Lung (tissue), 12 donors: ENCODE data around the gene ZSCAN10. TPM values are rescaled to one million over a fixed set of nuclear protein-coding genes. Genes with fewer than 3 reads are reported as not detected.

Experiments used
- ATAC-seq: fragments of 200-7000 bp; cut with Tn5 transposase; one replicate; pipeline ENCODE4 v1.9.1; 2020; ENCODE audit warnings: moderate number of reproducible peaks; ENCODE audit not compliant: insufficient read depth, low FRiP score
- DNase-seq, 3 donors: peaks; one replicate each; pipeline ENCODE4 v3.0.0-alpha.2; 2013 to 2017
- H3K27ac ChIP-seq, 2 donors: one replicate each; pipeline ENCODE4 v1.5.1; 2013; ENCODE audit warnings: mild to moderate bottlenecking in 2 of 2, moderate library complexity in 2 of 2, control low read depth in 1 of 2, inconsistent platforms in 1 of 2, low read depth in 1 of 2, low read length in 1 of 2
- H3K27me3 ChIP-seq, 3 donors: one replicate each; pipeline ENCODE4 v1.5.1; 2013; ENCODE audit warnings: low read length in 2 of 3; ENCODE audit not compliant: control insufficient read depth in 3 of 3, insufficient read depth in 3 of 3
- H3K36me3 ChIP-seq, 4 donors: one replicate each; pipeline ENCODE4 v1.5.1; 2013; ENCODE audit warnings: low read length in 4 of 4, mild to moderate bottlenecking in 1 of 4, moderate library complexity in 1 of 4; ENCODE audit not compliant: control insufficient read depth in 4 of 4, insufficient read depth in 4 of 4
- H3K4me1 ChIP-seq, 5 donors: one replicate each; pipeline ENCODE4 v1.5.1; 2013; ENCODE audit warnings: low read length in 5 of 5, mild to moderate bottlenecking in 2 of 5, moderate library complexity in 1 of 5; ENCODE audit not compliant: control insufficient read depth in 5 of 5, insufficient read depth in 5 of 5
- H3K4me3 ChIP-seq: one replicate; pipeline ENCODE4 v1.5.1; 2013; ENCODE audit warnings: mild to moderate bottlenecking, control low read depth, moderate library complexity
- H3K9ac ChIP-seq, 2 donors: one replicate each; pipeline ENCODE4 v1.5.1; 2013; ENCODE audit warnings: low read length in 2 of 2, control low read depth in 1 of 2; ENCODE audit not compliant: insufficient read depth in 1 of 2
- H3K9me3 ChIP-seq, 4 donors: one replicate each; pipeline ENCODE4 v1.5.1; 2013; ENCODE audit warnings: low read length in 3 of 4, mild to moderate bottlenecking in 1 of 4, moderate library complexity in 1 of 4; ENCODE audit not compliant: control insufficient read depth in 4 of 4, insufficient read depth in 3 of 4
- CTCF ChIP-seq: IDR thresholded peaks from 2 replicates; pipeline ENCODE4 v1.5.1; 2012; ENCODE audit warnings: mild to moderate bottlenecking; ENCODE audit errors: control extremely low read depth, extremely low read depth
- WGBS, 2 donors: extraction: QIAGEN DNeasy Blood & Tissue Kit; methylation state at CpG; one replicate each; pipeline ENCODE4 v1.1.7; 2013; 5-methylcytosine and 5-hydroxymethylcytosine counted together
- polyA plus RNA-seq, 2 donors: library from polyadenylated mRNA; stranded (reverse); fragments of 200-250 nt; gene quantifications; one replicate each; pipeline ENCODE4 v1.2.1, GENCODE V29; 2013
- total RNA-seq, 2 donors: library from RNA; depleted of rRNA in 1 of 2; stranded (reverse); fragments of >200 nt in 1 of 2; gene quantifications; one replicate each; pipeline ENCODE4 v1.2.1, GENCODE V29; 2014 to 2021
- donor health status: control.
- donor health status: control.
- donor health status: Bipolar disorder and iron deficiency.
- donor health status: healthy.
- donor health status: DM: yes; HTN: yes; CAD: no.

ZSCAN10 gene
- total and polyA plus RNA-seq, 4 donors = 0.02 to 0.21 TPM; not detected in 2

GRCh38 chr16:3063625-3064386, 35.3 kb downstream of the ZSCAN10 start:
- no peaks in the 10 kb centered on the region for H3K9me3 ChIP-seq
- no peaks in the 10 kb centered on the region for H3K27me3 ChIP-seq
- H3K36me3 ChIP-seq = peaks cover 0 to 10% (median 0%) of the 10 kb centered on the region in 4 donors
- DNase-seq (no peak), ATAC-seq (no peak)
- peaks cover 2 to 26% (median 7%) of the 10 kb centered on the region in 5 donors for H3K4me1 ChIP-seq
- WGBS, 2 donors = 95 to 96% methylated on average over 8 of the region's 8 CpGs
- H3K4me3 ChIP-seq = no peak overlapping the region
- no peak overlapping the region for H3K9ac ChIP-seq
- H3K27ac ChIP-seq = no peak overlapping the region
- no peak for TF ChIP-seq CTCF

GRCh38 chr16:3062553-3062952, 36.5 kb downstream of the ZSCAN10 start:
- ATAC-seq = no peak
- no peak overlapping the region for H3K9ac ChIP-seq
- H3K27ac ChIP-seq = no peak overlapping the region
- DNase-seq = no peak
- H3K4me1 ChIP-seq = peaks cover 2 to 22% (median 7%) of the 10 kb centered on the region in 5 donors
- H3K36me3 ChIP-seq = peaks cover 0 to 3% (median 0%) of the 10 kb centered on the region in 4 donors
- TF ChIP-seq CTCF = no peak
- H3K27me3 ChIP-seq = no peaks in the 10 kb centered on the region
- H3K9me3 ChIP-seq = no peaks in the 10 kb centered on the region
- H3K4me3 ChIP-seq = no peak overlapping the region
- WGBS, 2 donors = 83 to 89% methylated on average over 6 of the region's 6 CpGs

GRCh38 chr16:3060339-3061127, 38.6 kb downstream of the ZSCAN10 start:
- H3K27ac ChIP-seq = peak overlapping the region in 1 of 2 donors; percentile 31
- 87% methylated on average over 14 of the region's 14 CpGs for WGBS, 2 donors

More at GRCh38 chr16:3060339-3061127, 38.6 kb downstream of the ZSCAN10 start:
- DNase-seq (no peak), ATAC-seq (no peak)
- no peaks in the 10 kb centered on the region for H3K9me3 ChIP-seq
- H3K4me3 ChIP-seq = no peak overlapping the region
- H3K27me3 ChIP-seq = no peaks in the 10 kb centered on the region
- H3K9ac ChIP-seq = no peak overlapping the region
- H3K4me1 ChIP-seq = peaks cover 2 to 16% (median 7%) of the 10 kb centered on the region in 5 donors
- TF ChIP-seq CTCF = no peak
- H3K36me3 ChIP-seq = no peaks in the 10 kb centered on the region
